GM10248 (cell line): ENCODE results near the gene MRPL54.

Experiments used
- CTCF ChIA-PET: fragments of 300-600 bp; sonication (Branson Sonifier 250); formaldehyde crosslinking; extraction: SDS; loops from one replicate; lab custom pipeline; 2021; ENCODE audit warnings: antibody characterized with exemption; lab: Yijun Ruan, JAX
- POLR2A ChIA-PET: fragments of 350-650 bp; sonication (Branson Sonifier 250); formaldehyde crosslinking; extraction: SDS; loops from one replicate; lab custom pipeline; 2020; ENCODE audit warnings: antibody characterized with exemption; lab: Yijun Ruan, JAX
- DNase-seq: peaks from one replicate; pipeline ENCODE4 v3.0.0; 2012; ENCODE audit errors: extremely low spot score
- CTCF ChIP-seq: IDR thresholded peaks from 2 replicates; pipeline ENCODE4 v1.5.1; 2012; ENCODE audit warnings: mild to moderate bottlenecking, low read depth; ENCODE audit errors: extremely low read depth, missing control alignments, control extremely low read depth

Gene MRPL54

DNA sequence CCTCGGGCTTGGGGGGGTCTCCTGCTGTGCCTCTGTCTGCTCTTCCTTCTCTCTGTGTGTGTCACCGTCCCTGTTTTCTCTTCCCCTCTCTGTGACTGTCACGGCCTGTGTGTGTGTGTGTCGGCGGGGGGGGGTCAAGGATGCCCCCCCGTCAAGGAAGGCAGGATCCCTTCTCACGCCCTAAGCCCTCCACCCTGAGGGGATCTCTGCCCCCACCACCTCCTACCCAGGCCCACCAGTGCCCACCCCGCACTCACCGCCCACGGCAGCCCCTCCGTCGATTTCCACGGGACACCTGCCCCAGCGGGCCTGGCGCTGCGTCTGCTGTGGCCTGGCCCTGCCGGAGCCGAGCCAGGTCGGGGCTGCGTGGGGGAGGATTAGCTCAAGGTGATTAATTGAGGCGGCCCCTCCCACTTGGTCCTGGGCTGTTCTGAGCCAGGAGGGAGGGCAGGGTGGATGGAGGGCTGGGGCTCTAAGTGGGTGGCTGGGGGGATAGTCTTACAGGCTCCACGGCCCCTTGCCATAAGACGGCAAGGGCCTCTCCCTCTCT is 9.5 kb downstream of the MRPL54 start, which contains the start of gene RAX2:
RAX2 (minus strand) TSS at position 323 of the 550 bp plus-strand sequence. CDS start 486 bp downstream, outside the sequence.
- CTCF ChIA-PET, result interaction anchor here (4.2 kb wide), 1 partner anchor 9 kb away, joined by 15 read pairs; the partner anchor contains the start of gene MRPL54
- POLR2A ChIA-PET, result no interaction called here
- DNase-seq, result no peak
- TF ChIP-seq CTCF, result no peak

- DNase-seq, result no peak
- POLR2A ChIA-PET, result no interaction called here
- TF ChIP-seq CTCF, result no peak
- CTCF ChIA-PET, result interaction anchor here (4.2 kb wide), 1 partner anchor 11 kb away, joined by 15 read pairs; the partner anchor contains the start of gene MRPL54
Measured at GRCh38 chr19:3773814-3774515, 11.5 kb downstream of the MRPL54 start.

GRCh38 chr19:3774621-3775373 is 12.3 kb downstream of the MRPL54 start:
- no peak for TF ChIP-seq CTCF
- DNase-seq, result no peak
- CTCF ChIA-PET, result interaction anchor here (4.2 kb wide), 1 partner anchor 12 kb away, joined by 15 read pairs; the partner anchor contains the start of gene MRPL54
- POLR2A ChIA-PET, result interaction anchor here (0.6 kb wide), 1 partner anchor 9 kb away, joined by 3 read pairs; no protein-coding TSS in a partner anchor

- no peak for DNase-seq
- ChIA-PET CTCF (interaction anchor here (4.2 kb wide), 1 partner anchor 12 kb away, joined by 15 read pairs; the partner anchor contains the start of gene MRPL54), POLR2A (no interaction called here)
- no peak for TF ChIP-seq CTCF
Measured at GRCh38 chr19:3775374-3775711, 12.9 kb downstream of the MRPL54 start.

DNA sequence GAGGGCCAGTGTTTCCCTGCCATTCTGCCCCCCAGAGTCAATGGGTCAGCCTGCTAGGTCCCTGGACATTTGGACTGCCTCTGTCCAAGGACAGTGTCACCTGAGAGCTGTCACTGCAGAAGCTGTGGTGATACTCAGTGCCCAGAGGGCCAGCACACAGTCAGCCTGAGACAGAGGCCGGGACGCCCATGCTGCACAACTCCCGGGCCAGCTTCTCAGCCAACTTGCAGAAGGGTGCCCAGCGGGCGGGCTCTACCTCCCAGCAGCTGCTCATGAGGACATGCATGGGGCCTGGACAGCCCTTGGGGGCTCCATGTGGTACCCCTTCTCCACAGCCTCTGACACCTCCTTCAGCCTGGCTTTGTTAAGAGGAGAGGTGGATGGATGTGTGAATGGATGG is 13.3 kb downstream of the MRPL54 start:
- no peak for TF ChIP-seq CTCF
- POLR2A ChIA-PET, result no interaction called here
- CTCF ChIA-PET, result interaction anchor here (4.2 kb wide), 1 partner anchor 13 kb away, joined by 15 read pairs; the partner anchor contains the start of gene MRPL54
- DNase-seq, result no peak

DNA sequence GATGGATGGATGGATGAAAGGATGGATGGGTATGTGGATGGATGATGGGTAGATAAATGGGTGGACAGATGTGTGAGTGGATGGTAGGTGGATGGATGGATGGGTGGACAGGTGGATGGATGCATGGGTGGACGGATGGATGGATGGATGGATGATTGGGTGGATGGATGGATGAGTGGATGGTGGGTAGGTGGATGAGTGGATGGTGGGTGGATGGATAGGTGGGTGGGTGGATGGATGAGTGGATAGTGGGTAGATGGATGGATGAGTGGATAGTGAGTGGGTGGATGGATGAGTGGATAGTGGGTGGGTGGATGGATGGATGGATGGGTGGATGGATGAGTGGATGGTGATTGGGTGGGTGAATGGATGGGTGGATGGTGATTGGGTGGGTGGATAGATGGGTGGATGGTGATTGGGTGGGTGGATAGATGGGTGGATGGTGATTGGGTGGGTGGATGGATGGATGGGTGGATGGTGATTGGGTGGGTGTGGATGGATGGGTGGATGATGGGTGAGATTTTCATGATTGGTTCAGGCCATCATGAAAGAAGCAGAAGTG is 14.1 kb downstream of the MRPL54 start:
- ChIA-PET POLR2A (no interaction called here), CTCF (no interaction called here)
- no peak for DNase-seq

More for the DNA sequence above, 14.1 kb downstream of the MRPL54 start:
- TF ChIP-seq CTCF, result no peak
